ENCODE measurements around the gene FBLN2. TPM values are rescaled to one million over a fixed set of nuclear protein-coding genes. Genes with fewer than 3 reads are reported as not detected.

FBLN2 gene
- total RNA-seq, 1 experiment from 2014 or later, result 0.11 TPM

DNA sequence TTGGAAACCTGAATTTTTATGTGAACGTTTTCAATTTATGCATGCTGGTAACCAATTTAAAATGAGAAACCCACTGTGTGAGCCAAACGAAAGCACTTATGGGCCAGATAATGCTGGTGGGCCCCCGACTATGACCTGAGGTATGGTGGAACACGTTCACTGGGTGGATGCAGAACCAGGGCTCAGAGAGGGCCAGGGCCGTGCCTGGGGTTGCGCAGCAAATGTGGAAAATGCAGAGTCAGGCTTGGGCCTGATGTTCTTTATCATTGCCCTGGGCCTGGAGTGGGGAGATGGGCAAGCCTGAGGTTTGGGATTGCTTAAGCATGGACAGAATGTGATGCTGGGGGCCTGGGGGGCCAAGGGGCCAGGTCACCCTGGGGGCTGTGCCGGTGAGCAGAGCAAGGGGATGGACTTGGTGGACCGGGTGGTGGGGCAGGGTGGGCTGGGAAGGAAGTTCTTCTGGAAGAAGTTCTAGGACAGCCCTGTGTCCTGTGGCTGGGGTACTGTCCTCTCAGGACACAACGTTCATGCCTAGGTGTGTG lies 17.9 kb downstream of the FBLN2 start:
- Histone ChIP-seq H3K4me2 (ENCODE audit: low read length) (no peak overlapping the region), H3K27ac (ENCODE audit: low read length) (no peak overlapping the region), H4K20me1 (ENCODE audit: low read length) (no peaks in the 10 kb centered on the region), H3K36me3 (ENCODE audit: low read depth, low read length) (no peaks in the 10 kb centered on the region), H3K4me1 (ENCODE audit: insufficient read depth, low read length) (no peaks in the 10 kb centered on the region), H3K79me2 (ENCODE audit: low read length) (no peaks in the 10 kb centered on the region), H2AFZ (ENCODE audit: low read length) (no peak overlapping the region), H3K9me2 (replicated peaks; ENCODE audit: low read length) (no peaks in the 10 kb centered on the region), H3F3A (ENCODE audit: low read length, unreplicated experiment) (no peaks in the 10 kb centered on the region), H3K4me3 (ENCODE audit: low read length) (no peak overlapping the region), H3K9ac (ENCODE audit: low read length) (no peak overlapping the region), H3K27me3 (ENCODE audit: low read length) (no peaks in the 10 kb centered on the region), H3K9me3 (ENCODE audit: low read length) (no peaks in the 10 kb centered on the region)
- ATAC-seq (no peak), DNase-seq (no peak)
- intact Hi-C loops (cut with micrococcal nuclease), result no loop called here
- TF ChIP-seq EZH2phosphoT487 (IDR thresholded peaks at IDR 0.05; ENCODE audit: borderline replicate concordance, low read length) (no peak), EZH2 (IDR thresholded peaks at IDR 0.05; ENCODE audit: low read length, unreplicated experiment) (no peak), CTCF (conservative IDR thresholded peaks at IDR 0.05; ENCODE audit: low read depth, low read length) (no peak)
- CTCF ChIA-PET, result no interaction called here
- no TSS peak for BruUV-seq (replicated peaks)
- POLR2A ChIA-PET (ENCODE audit: unreplicated experiment), result no interaction called here

- H3K4me1 ChIP-seq (ENCODE audit: insufficient read depth, low read length), result no peaks in the 10 kb centered on the region
- ATAC-seq, result no peak
- no peaks in the 10 kb centered on the region for H3K9me3 ChIP-seq (ENCODE audit: low read length)
- H3K9me2 ChIP-seq (replicated peaks; ENCODE audit: low read length), result no peaks in the 10 kb centered on the region
- TF ChIP-seq EZH2 (IDR thresholded peaks at IDR 0.05; ENCODE audit: low read length, unreplicated experiment), result no peak
- TF ChIP-seq EZH2phosphoT487 (IDR thresholded peaks at IDR 0.05; ENCODE audit: borderline replicate concordance, low read length), result no peak
- TF ChIP-seq CTCF (conservative IDR thresholded peaks at IDR 0.05; ENCODE audit: low read depth, low read length), result no peak
- H3K4me3 ChIP-seq (ENCODE audit: low read length), result no peak overlapping the region
- H3F3A ChIP-seq (ENCODE audit: low read length, unreplicated experiment), result no peaks in the 10 kb centered on the region
- no peaks in the 10 kb centered on the region for H4K20me1 ChIP-seq (ENCODE audit: low read length)
- BruUV-seq (replicated peaks), result no TSS peak
- no peak overlapping the region for H3K9ac ChIP-seq (ENCODE audit: low read length)
- H3K27me3 ChIP-seq (ENCODE audit: low read length), result no peaks in the 10 kb centered on the region
- no peaks in the 10 kb centered on the region for H3K79me2 ChIP-seq (ENCODE audit: low read length)
- no peak overlapping the region for H2AFZ ChIP-seq (ENCODE audit: low read length)
- POLR2A ChIA-PET (ENCODE audit: unreplicated experiment), result no interaction called here
- no peaks in the 10 kb centered on the region for H3K36me3 ChIP-seq (ENCODE audit: low read depth, low read length)
- no peak overlapping the region for H3K4me2 ChIP-seq (ENCODE audit: low read length)
- no peak overlapping the region for H3K27ac ChIP-seq (ENCODE audit: low read length)
- intact Hi-C loops (cut with micrococcal nuclease), result no loop called here
- CTCF ChIA-PET, result no interaction called here
- DNase-seq, result no peak
Measured at GRCh38 chr3:13567684-13568514, 19.0 kb downstream of the FBLN2 start.

DNA sequence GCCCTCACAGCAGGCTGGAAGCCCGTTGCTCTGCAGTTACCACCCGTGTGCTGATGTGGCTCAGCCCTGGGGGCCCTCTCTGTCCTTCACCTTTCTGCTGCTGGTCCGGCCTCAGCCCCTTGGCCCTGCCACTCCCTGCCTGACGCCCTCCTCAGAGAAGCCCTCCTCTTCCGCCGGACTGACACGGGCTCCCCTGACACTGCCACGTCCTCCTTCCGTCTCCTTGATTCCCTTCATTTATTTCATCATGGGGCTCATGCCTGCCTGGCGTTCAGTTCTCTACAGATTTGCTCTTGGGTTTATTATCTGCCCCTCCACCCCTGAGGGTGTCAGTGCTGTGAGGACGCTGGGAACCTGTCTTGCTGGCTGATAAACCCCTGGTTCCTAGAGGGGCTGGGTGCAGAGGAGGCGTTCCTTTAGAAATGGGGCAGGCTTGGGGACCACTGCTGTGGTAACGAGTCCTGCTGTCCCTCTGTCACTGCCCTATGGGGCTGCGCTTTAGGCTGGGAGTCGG lies 19.6 kb downstream of the FBLN2 start:
- Histone ChIP-seq H3K36me3 (ENCODE audit: low read depth, low read length) (no peaks in the 10 kb centered on the region), H2AFZ (ENCODE audit: low read length) (no peak overlapping the region), H3F3A (ENCODE audit: low read length, unreplicated experiment) (no peaks in the 10 kb centered on the region), H3K4me3 (ENCODE audit: low read length) (no peak overlapping the region), H3K4me2 (ENCODE audit: low read length) (no peak overlapping the region), H3K9me2 (replicated peaks; ENCODE audit: low read length) (no peaks in the 10 kb centered on the region), H3K9me3 (ENCODE audit: low read length) (no peaks in the 10 kb centered on the region), H4K20me1 (ENCODE audit: low read length) (no peaks in the 10 kb centered on the region), H3K79me2 (ENCODE audit: low read length) (no peaks in the 10 kb centered on the region), H3K27ac (ENCODE audit: low read length) (no peak overlapping the region), H3K27me3 (ENCODE audit: low read length) (no peaks in the 10 kb centered on the region), H3K9ac (ENCODE audit: low read length) (no peak overlapping the region), H3K4me1 (ENCODE audit: insufficient read depth, low read length) (no peaks in the 10 kb centered on the region)
- no peak for TF ChIP-seq EZH2phosphoT487 (IDR thresholded peaks at IDR 0.05; ENCODE audit: borderline replicate concordance, low read length)
- no peak for TF ChIP-seq EZH2 (IDR thresholded peaks at IDR 0.05; ENCODE audit: low read length, unreplicated experiment)
- no peak for TF ChIP-seq CTCF (conservative IDR thresholded peaks at IDR 0.05; ENCODE audit: low read depth, low read length)
- ATAC-seq (no peak), DNase-seq (no peak)
- POLR2A ChIA-PET (ENCODE audit: unreplicated experiment), result no interaction called here
- no TSS peak for BruUV-seq (replicated peaks)
- CTCF ChIA-PET, result no interaction called here
- intact Hi-C loops (cut with micrococcal nuclease), result no loop called here

Data from PC-3 (cell line).